Fibroblast of skin of back (primary cell): ENCODE data around the gene HEATR9.

Source experiments
- DNase-seq: peaks from one replicate; pipeline ENCODE4 v3.0.0-alpha.2; 2013

Gene HEATR9

GRCh38 chr17:35893751-35894150, 25.1 kb upstream of the HEATR9 start:
- no peak for DNase-seq

GRCh38 chr17:35892091-35893035, 23.7 kb upstream of the HEATR9 start:
- peak; percentile 21 for DNase-seq

DNA sequence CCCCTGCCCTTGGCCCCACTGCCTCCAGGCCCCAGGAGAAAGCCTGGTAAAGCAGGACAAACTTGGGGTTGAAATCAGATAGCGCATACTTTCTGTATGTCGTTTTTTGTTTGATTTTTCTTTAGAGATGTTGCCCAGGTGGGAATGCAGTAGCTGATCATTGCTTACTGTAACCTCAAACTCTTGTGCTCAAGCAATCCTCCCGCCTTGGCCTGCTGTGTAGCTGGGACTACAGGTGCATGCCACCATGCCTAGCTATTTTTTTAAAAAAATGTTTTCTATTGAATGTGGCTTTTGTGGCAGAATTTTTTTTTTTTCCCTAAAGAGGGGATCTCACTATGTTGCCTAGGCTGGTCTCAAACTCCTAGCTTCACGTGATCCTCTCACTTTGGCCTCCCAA, 22.6 kb upstream of the HEATR9 start:
- no peak for DNase-seq

DNA sequence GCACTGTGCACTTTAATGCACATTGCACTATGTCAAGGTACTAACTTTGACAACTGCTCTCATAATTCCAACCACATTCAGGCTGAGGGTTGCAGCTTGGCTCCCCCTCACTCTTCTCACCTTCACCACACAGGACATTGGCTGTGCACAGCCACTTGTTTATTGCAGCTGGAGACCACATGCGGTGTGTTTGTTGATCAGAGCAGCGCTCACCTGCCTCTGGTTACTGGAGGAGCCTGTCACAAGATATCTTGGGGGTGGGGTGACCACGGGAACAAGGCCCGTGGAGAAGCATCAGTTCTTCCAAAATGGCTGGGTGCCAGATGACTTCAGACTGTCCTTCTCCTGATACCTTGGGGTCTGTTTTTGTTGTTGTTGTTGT, 22.1 kb upstream of the HEATR9 start:
- DNase-seq: no peak

DNA sequence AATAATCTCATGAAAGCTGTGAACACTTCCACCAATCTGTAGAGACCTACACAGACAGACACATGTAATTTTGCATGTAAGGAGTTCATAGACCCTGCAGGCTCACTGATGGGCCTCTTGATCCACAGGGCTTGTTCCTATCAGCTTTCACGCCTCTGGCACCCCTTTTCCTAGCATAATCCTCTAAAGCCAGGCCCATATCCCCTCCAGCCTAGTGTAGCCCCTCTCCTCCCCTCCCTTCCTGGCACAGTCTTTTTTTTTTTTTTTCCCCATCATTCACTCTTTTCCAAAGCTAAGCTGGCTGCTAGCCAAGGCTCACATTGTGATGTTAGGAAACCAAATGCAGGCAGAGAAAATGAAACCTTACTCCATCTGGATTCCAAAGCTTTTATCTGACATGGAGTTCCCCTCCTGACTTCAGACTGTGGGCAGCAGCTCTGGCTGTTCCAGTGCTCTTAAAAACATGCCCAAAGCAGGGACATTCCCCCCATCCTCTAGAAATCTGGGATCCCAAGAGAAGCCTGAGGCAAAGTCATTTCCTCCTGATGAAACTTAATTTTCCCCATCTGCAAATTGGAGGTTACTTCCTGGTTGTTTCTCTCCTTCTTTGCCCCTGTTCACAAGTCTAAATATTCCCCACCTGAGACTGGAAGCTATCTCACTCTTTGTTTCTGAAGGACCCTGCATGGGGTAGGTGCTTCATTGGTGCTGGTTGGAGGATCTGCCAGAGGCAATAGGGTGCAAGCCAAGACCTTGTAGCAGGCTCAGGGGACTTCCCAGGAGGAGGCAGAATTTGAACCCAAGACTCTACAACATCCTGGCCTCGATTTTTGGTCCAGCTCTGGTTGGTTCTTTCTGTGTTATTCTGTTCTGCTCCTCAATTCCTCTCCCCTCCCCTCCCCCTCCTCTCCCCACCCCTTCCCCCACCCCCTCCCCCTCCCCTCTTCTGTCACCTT, 21.4 kb upstream of the HEATR9 start:
- peak; percentile 48 for DNase-seq

DNA sequence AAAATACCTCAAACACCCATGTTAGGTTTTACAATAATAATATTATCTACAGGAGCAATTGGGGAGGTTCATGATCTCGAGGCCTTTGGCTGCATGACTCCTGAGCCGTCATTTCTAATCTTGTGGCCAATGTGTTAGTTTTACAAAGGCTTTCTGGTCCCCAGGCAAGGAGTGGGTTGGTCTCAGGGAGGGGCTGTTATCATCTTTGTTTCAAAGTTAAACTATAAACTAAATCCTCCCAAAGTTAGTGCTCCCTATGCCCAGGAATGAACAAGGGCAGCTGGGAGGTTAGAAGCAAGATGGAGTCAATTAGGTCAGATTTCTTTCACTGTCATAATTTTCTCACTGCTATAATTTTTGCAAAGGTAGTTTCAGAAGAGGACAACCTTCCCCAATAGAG, 20.6 kb upstream of the HEATR9 start:
- DNase-seq: no peak

DNA sequence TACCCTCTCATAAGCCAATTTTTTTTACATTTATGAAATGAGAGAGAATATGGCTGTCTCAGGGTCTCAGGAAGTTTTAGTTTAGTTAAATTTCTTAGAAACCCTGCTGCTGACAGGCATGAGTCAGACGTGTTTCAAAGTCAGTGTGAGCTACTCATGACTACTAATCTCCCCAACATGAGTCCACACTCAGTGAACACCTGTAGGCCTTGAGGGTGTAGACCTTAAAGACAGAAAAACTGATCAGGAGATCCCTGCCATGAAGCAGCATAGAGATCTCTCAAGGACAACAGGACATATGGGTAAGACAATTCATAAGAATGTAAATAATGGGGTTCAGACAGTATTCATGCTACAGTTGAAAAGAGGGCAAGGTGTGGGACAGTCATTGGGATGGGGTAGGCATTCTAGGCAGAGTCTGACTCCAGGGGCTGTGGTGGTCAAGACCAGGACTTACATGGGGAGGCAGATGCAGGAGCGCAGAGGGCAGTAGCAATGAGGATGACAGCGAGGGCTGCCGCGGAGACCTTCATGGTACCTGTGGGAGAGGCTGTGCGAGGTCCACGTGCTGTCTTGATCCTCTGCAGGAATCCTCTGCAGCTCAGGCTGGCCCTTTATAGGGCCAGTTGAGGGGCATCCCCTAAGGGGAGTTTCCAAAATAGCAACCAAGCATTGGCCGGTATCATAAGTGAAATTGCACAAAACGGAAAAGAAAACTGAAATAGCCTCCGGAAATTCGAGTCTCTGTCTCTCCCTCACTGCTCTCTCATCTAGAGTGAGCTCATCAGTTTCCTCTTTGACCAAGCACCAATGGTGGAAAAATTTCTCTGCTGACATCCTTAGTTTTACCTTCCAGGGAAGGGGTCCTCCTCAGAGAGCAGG, 11.3 kb upstream of the HEATR9 start, which contains the start of gene CCL5:
Gene CCL5 (minus strand): TSS at position 588 of the 882 bp plus-strand sequence.
- DNase-seq: no peak

DNA sequence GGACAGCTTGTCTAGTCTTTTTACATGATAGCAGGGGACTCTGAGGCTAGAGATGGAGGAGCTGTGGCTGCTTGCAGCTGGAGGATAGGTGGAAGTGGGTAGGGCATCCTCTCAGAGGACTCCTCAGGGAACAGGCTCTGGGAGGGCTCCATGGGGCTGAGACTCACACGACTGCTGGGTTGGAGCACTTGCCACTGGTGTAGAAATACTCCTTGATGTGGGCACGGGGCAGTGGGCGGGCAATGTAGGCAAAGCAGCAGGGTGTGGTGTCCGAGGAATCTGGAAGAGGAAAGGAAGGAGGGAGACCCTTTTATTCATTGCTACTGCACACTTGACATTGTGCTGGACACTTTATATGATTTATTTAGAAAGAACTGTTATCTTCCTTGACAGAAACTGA, 9.7 kb upstream of the HEATR9 start:
- no peak for DNase-seq

DNA sequence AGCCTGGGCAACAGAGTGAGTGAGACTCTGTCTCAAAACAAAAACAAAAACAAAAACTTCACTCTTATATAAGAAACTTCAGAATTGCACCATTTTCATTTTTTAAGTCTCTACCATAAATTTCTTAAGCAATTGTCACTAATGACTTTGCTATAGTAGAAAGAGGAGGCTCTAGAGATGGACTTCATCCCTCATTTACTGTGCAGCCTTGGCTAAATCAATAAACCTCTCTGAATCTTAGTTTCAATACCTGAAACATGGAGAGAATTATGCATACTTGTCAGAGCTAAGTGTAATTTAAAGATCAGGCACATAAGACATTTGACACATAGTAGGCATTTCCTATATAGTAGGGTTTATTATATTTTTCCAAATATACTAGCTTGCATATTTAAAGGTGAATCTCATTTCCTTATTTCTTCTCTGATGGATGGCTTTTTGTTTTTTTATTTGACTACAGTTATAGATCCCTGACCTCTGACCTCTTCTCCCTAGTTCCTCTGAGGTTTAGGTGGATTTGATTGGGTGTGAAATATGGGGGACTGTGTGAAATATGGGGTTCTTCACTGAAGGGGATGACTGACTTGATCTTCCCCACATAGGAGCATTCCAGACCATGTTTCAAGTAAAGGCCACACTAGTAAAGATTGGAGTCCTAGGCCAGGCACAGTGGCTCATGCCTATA, 8.8 kb upstream of the HEATR9 start:
- DNase-seq: no peak

GRCh38 chr17:35876534-35876933, 7.8 kb upstream of the HEATR9 start:
- no peak for DNase-seq

DNA sequence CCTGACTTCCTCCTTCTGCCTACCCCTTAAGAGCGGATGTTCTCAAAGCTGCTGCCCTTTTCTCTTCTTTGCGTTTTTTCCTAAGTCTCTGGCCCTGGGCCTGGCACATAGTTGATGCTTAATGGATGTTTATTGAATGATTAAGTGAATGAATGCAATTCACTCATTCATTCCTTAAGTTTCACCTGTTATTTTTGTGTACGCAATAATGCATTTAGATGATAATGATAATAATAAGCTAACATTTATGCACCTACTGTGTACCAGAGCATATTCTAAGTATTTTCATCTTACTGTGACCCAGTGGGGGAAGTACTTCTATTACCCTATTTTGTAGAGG, 7.1 kb upstream of the HEATR9 start:
- no peak for DNase-seq

GRCh38 chr17:35875072-35875799, 6.5 kb upstream of the HEATR9 start:
- no peak for DNase-seq

DNA sequence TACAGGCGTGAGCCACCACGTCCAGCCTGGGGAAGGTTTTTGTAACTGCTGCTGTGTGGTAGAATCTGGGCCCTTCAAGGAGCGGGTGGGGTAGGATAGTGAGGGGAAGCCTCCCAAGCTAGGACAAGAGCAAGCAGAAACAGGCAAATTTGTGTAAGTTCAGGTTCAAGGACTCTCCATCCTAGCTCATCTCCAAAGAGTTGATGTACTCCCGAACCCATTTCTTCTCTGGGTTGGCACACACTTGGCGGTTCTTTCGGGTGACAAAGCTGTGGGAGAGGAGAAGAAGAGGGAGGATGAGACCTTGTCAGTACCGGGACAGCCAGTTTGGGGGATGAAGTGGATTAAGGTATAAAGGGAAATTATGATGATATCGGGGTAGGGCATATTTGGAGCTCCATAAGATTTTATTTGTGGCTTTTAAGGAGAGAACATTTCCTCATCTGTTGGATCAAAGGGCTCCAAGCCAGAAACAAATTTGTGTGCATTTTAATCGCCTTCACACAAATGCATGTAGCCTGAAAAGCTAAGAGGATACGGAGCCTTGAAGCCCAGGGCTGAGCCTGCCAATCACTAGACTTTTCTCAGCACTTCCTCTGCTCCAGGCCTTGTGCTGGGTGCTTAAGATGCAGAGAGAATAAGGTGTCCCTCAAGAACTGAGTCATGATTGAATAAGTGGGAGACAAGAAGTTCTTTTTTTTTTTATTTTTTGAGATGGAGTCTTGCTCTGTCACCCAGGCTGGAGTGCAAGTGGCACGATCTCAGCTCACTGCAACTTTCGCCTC, 3.7 kb upstream of the HEATR9 start:
- DNase-seq: no peak

DNA sequence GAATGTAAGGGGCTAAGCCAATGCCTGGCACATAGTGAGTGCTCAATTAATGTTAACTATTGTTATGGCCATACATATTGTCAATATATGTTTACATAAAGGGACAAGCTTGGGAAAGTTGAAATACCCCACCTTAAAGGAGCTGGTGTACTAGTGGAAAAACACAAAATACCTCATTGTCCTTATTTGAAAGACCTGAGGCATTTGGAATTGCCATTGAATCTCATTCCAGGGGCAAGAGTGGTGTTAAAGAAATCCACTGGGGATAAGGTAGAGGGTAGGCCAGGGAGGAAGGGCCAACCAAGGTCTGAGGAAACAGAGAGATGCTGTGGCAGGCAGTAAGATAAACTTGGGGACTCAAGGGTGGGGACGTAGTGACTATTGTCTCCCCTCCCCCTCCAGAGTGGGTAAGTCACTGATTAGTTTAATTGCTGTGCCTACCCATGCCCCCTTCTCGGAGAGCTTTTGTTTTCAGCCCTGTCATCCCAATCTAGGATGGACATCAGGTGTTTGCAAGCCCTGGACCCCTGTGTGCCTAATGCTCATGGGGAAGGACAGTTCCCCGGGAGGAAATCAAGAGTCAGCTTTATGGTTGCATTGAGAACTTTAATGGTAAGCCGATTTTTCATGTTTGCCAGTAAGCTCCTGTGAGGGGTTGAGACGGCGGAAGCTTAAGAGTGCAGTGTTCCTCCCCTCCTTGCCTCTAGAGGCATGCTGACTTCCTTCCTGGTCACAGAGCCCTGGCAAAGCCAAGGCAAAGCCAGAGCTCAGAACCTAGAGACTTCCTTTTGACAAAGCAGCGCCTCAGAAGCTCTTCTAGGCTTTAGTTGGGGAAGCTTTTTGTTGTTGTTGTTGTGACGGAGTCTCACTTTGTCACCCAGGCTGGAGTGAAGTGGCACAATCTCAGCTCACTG, 2.5 kb upstream of the HEATR9 start:
- DNase-seq: no peak

GRCh38 chr17:35867574-35867973, 1.1 kb downstream of the HEATR9 start:
- no peak for DNase-seq

DNA sequence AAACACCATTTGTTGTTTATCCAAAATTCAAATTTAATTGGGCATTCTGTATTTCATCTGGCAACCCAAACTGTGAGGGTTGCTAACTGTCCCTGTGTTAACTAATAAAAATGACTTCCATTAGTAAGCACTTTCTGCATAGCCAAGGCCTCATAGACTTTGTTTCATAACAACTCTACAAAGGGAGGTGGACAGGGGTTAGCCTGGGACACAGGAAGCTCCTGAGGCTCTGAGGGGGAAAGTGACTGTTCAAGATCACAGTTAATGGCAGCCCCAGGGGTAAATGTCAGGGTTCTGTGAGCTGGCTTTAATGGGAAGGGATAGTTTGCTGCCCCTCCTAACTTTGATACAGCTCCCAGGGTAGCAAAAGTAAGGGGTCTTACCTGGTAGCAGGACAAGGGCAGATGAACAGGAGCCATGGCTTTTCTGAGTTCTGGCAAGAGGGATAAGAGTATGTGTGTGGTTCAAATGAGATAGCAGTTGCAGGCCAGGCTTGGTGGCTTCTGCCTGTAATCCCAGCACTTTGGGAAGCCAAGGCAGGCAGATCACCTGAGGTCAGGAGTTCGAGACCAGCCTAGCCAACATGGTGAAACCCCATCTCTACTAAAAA, 2.2 kb downstream of the HEATR9 start:
- DNase-seq: no peak

DNA sequence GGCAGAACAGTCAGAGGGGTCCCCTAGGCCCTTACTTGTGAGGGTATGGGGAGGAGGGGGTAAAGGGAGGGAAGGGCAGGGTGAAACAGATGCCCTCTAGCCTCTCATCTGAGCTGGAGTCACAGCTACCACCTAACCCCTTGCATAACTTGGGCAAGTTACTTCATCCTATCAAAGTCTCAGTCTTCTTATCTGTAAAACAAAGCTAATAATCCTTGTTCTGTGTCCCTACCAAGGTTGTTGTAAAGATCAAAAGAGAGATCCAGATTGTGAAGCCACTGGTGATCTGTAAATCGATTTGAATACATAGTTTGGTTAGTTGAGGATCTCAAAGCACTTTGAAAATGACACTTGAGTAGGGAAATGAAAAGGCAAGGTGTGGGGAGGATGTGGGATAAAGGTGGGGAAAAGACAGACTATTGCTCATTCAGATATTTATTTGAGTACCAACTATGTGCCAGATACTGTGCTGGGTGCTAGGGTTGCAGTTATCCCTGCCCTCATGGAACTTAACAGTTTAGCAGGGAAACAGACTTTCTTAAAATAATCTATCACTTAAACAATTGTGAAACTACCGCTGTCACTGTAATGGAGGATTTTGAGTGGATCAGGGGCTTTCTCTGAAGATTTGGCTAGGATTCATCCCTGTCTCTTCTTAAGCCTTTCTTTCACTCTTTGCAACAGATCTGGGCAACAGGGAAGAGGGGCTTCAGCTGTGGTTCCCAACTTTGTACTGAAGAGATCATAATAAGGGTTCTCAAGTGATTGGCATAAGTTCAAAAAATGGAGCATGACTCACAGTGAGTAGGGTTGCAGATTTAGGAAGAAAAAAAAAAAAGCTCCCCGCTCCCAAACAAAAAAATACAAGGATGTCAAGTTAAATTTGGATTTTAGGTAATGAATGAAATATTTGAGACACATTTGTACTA, 3.0 kb downstream of the HEATR9 start:
- peak; percentile 53 for DNase-seq

DNA sequence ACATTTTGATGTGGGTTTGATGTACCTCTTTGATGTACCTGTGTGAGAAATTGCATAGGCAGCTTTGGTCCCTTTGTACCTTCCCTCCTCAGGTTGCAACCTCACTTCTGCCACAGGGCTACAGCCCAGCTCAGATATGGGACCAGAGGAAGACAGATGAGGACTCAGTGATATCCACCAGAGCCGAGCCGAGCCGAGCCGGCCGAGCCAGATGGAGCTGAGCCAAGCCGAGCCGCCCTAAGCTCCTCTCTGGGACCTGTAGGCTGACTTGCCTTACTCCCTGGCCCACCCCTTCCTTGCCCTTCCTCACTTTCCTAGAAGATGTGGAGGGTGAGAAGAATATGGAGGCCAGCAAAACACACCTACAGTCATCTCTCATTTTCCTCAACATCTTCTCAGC, 3.8 kb downstream of the HEATR9 start:
- DNase-seq: no peak
